ENCODE data around the gene SORCS2.

DNA sequence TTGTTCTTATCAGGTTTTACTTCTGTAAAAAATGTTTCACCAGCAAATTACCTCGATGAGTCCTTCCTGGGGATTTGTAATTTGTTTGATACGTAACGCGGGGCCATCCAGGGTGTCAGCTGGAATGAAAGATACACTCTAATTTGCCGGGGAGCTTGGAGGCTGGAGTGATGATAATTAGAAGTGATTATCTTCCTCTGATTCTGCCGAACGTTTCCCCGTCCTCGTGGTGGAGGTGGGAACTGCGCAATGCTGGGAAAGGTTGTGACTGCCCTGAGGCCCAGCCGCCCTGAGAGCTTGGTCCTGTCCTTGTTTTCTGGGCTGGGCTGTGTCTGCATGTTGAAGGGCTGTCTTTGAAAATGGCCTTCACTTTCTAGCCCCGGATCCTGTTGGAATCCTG is 48.0 kb downstream of the SORCS2 start:
- TF ChIP-seq, protein P1, sequence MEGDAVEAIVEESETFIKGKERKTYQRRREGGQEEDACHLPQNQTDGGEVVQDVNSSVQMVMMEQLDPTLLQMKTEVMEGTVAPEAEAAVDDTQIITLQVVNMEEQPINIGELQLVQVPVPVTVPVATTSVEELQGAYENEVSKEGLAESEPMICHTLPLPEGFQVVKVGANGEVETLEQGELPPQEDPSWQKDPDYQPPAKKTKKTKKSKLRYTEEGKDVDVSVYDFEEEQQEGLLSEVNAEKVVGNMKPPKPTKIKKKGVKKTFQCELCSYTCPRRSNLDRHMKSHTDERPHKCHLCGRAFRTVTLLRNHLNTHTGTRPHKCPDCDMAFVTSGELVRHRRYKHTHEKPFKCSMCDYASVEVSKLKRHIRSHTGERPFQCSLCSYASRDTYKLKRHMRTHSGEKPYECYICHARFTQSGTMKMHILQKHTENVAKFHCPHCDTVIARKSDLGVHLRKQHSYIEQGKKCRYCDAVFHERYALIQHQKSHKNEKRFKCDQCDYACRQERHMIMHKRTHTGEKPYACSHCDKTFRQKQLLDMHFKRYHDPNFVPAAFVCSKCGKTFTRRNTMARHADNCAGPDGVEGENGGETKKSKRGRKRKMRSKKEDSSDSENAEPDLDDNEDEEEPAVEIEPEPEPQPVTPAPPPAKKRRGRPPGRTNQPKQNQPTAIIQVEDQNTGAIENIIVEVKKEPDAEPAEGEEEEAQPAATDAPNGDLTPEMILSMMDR (IDR thresholded peaks at IDR 0.05 in 4 of 5, conservative IDR thresholded peaks at IDR 0.05 in 1 of 5) = no peak
- TF ChIP-seq POLR2A (IDR thresholded peaks at IDR 0.05) = no peak

Measured in gastrocnemius medialis (tissue), 4 donors.